Ectodermal cell (in vitro differentiated cells): Measurements from ENCODE around the gene FPR1.

Experiments
- H3K27ac ChIP-seq: 2 replicates; pipeline ENCODE4 v1.7.0; 2013; ENCODE audit warnings: mild to moderate bottlenecking, low read depth, low read length; ENCODE audit not compliant: insufficient read depth, poor library complexity, severe bottlenecking
- H3K27me3 ChIP-seq: 2 replicates; pipeline ENCODE4 v1.7.0; 2013; ENCODE audit warnings: mild to moderate bottlenecking, low read length; ENCODE audit not compliant: insufficient read depth, control insufficient read depth, poor library complexity, severe bottlenecking
- H3K36me3 ChIP-seq: one replicate; pipeline ENCODE4 v1.7.0; 2013; ENCODE audit warnings: low read length; ENCODE audit not compliant: control insufficient read depth, insufficient read depth
- H3K4me1 ChIP-seq: one replicate; pipeline ENCODE4 v1.7.0; 2013; ENCODE audit warnings: low read length; ENCODE audit not compliant: control insufficient read depth, insufficient read depth
- H3K4me3 ChIP-seq: 2 replicates; pipeline ENCODE4 v1.7.0; 2013; ENCODE audit warnings: low read depth, low read length, control low read depth; ENCODE audit not compliant: insufficient read depth
- H3K9me3 ChIP-seq: 2 replicates; pipeline ENCODE4 v1.7.0; 2013; ENCODE audit warnings: mild to moderate bottlenecking, low read length, moderate library complexity; ENCODE audit not compliant: control insufficient read depth
- WGBS, 2 experiments: methylation state at CpG; one replicate each; pipeline ENCODE4 v1.1.7; 2013; ENCODE audit warnings: missing lambda C conversion rate in 2 of 2; 5-methylcytosine and 5-hydroxymethylcytosine counted together

Gene FPR1

GRCh38 chr19:51721905-51722304, 29.8 kb downstream of the FPR1 start:
- Histone ChIP-seq H3K36me3 (no peaks in the 10 kb centered on the region), H3K27ac (no peak overlapping the region), H3K4me1 (peaks cover 10% of the 10 kb centered on the region), H3K27me3 (peaks cover 61% of the 10 kb centered on the region), H3K9me3 (no peaks in the 10 kb centered on the region), H3K4me3 (no peak overlapping the region)
- WGBS, 2 experiments: 81 to 82% methylated on average over 4 to 5 of the region's 7 CpGs

DNA sequence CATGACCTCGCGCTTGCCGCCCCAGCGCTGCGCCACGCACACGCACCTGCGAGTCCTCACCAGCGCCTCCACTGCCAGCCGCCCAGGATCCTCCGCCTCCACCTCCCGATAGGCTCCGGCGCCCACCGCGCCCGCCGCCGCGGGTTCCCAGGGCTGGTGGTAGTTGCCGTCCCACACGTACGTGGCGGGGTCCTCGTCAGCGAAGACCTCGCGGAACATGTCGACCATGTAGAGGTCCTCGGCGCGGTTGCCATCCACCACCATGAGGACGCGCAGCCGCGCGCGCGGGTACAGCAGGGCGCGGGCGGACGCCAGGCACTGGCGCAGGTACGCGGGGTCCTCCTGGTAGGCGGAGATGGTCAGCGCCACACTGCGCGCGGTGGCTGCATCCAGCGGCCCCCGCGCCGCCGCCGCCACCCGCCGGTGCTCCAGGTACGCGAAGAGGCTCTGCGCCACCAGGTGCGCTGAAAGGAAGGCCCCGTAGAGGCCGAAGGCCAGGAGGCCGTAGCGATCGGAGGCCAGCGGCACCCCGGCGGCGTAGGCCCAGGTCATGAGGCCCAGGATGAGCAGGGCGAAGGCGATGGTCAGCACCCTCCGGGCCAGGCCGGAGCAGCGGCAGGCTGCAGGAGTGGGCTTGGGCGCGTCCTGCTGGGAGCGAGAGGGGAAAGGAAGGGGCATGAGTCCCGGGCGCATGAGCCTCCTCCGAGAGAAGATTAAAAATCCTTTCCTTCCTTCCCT, 32.3 kb downstream of the FPR1 start:
- WGBS, 2 experiments: 2 to 3% methylated on average over 83 of the region's 83 CpGs
- H3K4me1 ChIP-seq: peaks cover 4% of the 10 kb centered on the region
- H3K36me3 ChIP-seq: no peaks in the 10 kb centered on the region
- H3K27me3 ChIP-seq: peaks cover 68% of the 10 kb centered on the region
- H3K9me3 ChIP-seq: no peaks in the 10 kb centered on the region
- no peak overlapping the region for H3K27ac ChIP-seq
- H3K4me3 ChIP-seq: peak overlapping the region; percentile 35

DNA sequence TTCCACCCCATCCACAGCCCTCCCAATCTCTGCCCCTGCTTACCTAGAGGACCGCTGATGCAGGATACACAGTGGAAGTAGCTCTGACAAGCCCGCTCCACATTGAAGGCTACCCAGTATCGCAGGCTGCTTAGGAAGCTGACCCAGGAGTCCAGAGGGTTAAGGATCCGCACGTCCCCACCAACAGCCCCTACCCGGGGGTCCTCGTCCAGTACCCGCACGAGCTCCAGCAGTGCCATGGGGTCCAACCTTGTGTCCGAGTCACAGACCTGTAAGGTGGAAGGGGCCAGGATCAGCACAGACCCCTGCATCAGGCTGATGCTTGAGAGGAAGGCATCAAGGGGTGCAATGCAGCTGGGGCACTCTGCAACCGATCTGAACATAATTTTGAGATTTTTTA, 34.8 kb downstream of the FPR1 start:
- Histone ChIP-seq H3K27ac (no peak overlapping the region), H3K27me3 (peaks cover 57% of the 10 kb centered on the region), H3K36me3 (no peaks in the 10 kb centered on the region), H3K9me3 (no peaks in the 10 kb centered on the region), H3K4me1 (peaks cover 4% of the 10 kb centered on the region), H3K4me3 (no peak overlapping the region)
- WGBS, 2 experiments: 85 to 86% methylated on average over 11 of the region's 11 CpGs

DNA sequence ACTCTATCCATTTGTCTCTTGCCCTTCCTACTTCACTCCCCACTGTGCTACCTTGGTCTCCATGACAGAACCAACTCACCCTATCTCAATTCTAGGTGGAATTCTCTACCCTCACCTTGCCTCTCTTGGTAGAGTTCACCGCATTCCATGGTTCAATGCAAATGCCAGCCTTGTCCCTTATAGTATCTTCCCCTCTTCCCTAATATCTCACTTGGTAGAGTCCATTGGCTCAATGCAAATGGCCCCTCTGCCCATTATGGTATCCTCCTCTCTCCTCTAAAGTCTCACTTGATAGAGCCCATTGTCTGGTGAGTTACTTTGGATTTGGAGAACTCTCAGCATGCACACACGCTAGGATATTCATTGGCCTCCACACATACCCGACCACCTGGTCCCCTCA, 35.8 kb downstream of the FPR1 start:
- Histone ChIP-seq H3K4me1 (peaks cover 4% of the 10 kb centered on the region), H3K36me3 (no peaks in the 10 kb centered on the region), H3K27ac (no peak overlapping the region), H3K4me3 (no peak overlapping the region), H3K9me3 (no peaks in the 10 kb centered on the region), H3K27me3 (peaks cover 47% of the 10 kb centered on the region)
- 78 to 81% methylated on average over 3 of the region's 3 CpGs for WGBS, 2 experiments

DNA sequence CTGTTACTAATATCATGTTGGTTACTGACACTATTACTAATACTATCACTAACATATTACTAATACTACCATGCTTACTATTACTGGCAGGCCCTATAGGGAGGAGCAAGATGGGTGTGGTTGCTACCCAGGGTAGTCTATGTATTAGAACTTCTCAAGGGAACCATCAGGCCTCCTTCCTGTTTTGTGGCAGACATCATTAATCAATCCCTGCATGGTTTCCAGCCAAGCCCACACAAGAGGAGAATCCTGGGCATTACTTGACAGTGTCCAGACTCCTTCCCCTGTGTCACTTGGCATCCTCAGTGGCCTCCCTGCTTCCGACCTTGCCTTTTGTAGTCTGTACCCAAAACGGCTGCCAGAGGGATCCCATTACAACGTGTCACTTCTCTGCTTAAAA, 36.8 kb downstream of the FPR1 start:
- Histone ChIP-seq H3K27me3 (peaks cover 40% of the 10 kb centered on the region), H3K27ac (no peak overlapping the region), H3K4me3 (no peak overlapping the region), H3K4me1 (peaks cover 4% of the 10 kb centered on the region), H3K9me3 (no peaks in the 10 kb centered on the region), H3K36me3 (no peaks in the 10 kb centered on the region)
- 72 to 73% methylated on average over 3 of the region's 3 CpGs for WGBS, 2 experiments

DNA sequence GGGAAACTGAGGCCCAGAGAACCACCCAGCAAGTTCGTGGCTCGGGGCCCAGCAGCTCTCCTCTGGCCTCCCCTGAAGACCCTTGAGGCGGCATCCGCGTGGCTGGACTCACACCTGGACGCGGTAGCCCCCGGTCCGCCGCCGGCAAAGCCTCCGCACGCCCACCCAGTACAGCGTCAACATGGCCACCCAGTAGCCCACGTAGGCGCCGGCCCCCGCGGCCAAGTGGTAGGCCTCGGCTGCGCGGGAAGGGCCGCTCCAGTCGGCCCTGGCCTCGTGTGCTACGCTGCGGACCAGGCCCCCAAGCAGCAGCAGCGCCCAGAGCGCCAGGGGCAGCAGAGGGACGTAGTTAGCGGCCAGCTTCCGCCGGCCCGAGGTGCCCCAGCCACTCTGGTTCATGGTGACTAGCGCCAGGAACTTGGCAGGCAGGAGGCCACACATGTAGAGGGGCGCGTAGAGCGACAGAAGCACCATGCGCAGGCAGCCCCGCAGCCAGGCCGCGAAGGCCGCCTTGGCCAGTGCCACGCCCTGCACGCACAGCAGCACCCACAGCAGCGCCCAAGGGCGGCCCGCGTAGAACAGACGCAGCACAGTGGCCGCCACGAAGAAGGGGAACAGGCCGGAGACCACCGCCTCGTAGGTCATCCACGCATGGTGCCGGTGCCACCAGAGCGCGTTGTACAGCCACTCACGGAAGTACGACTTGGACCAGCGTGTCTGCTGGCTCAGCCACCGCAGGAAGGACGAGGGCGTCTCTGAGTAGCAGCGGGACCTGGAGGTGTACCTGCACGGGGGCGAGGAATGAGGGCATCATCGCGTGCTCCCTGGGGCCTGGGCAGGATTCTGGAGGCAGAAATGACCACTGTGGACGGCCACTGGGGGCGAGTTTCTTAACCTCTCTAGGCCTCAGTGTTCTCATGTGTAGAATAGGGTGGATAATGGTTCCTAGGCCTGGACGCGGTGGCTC, 38.1 kb downstream of the FPR1 start:
- Histone ChIP-seq H3K27me3 (peaks cover 27% of the 10 kb centered on the region), H3K4me3 (no peak overlapping the region), H3K36me3 (no peaks in the 10 kb centered on the region), H3K4me1 (no peaks in the 10 kb centered on the region), H3K9me3 (no peaks in the 10 kb centered on the region), H3K27ac (no peak overlapping the region)
- 93 to 95% methylated on average over 74 of the region's 74 CpGs for WGBS, 2 experiments

DNA sequence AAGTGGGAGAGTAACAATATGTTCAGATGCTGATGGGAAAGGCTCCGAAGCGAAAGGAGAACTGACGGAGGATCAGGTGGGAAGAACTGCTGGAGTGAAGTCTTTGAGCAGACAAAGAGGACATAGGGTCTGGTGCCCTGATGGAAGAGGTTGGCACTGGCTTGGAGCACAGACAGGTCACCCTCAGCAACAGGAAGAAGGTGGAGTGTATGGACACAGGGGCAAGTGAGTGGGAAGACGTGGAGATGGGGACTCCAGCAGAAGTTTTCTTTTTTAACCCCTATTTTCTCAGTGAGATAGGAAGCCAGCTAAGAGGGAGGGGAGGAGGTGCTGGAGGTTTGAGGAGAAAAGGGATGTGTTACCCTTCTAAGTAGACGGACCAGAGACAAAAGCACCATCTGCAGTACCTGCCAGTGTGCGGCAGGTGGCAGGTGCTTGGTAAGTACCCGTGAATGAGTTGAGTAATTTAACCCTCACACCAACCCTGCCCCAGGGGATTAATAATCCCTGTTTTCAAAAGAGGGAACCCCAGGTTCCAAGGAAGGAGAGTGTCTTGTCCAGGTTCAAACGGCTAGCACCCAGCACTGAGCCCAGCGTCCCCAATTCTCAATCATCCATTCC, 39.1 kb downstream of the FPR1 start:
- Histone ChIP-seq H3K27ac (no peak overlapping the region), H3K36me3 (no peaks in the 10 kb centered on the region), H3K4me1 (no peaks in the 10 kb centered on the region), H3K9me3 (no peaks in the 10 kb centered on the region), H3K27me3 (peaks cover 17% of the 10 kb centered on the region), H3K4me3 (no peak overlapping the region)
- 38% methylated on average over 8 to 9 of the region's 9 CpGs for WGBS, 2 experiments

DNA sequence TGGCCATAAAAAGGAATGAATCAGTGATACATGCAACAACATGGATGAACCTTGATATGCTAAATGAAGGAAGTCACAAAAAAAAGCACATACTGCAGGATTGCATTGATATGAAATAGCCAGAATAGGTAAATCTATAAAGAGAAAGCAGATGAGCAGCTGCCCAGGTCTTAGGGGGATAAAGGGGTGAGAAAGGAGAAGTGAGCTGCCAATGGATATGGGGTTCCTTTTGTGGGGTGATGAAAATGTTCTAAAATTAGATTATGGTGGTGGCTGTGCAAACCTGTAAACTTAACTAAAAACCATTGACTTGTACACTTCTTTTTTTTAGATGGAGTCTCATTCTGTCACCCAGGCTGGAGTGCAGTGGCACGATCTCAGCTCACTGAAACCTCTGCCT, 40.0 kb downstream of the FPR1 start:
- no peaks in the 10 kb centered on the region for H3K9me3 ChIP-seq
- H3K27ac ChIP-seq: no peak overlapping the region
- H3K36me3 ChIP-seq: no peaks in the 10 kb centered on the region
- WGBS, 2 experiments: 79 to 89% methylated on average over 1 of the region's 1 CpG
- H3K4me3 ChIP-seq: no peak overlapping the region
- peaks cover 8% of the 10 kb centered on the region for H3K27me3 ChIP-seq
- no peaks in the 10 kb centered on the region for H3K4me1 ChIP-seq

DNA sequence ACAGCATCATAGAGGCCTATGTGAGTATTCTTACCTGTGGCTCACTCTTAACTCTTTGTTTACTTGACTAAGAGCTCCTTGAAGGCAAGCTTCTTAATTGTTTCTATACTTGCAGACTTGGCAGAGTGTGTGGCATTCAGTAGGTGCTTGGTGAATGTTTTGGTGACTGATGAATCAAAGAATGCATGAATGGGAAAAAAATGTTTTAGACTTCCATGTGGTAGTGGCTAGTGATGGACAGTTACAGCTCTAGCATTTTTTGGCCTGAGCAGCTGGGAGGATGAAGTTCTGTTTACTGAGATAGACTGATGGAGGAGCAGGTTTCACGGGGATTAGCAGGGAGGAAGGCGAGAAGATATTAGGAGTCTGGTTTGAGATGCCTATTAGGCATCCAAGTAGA, 41.5 kb downstream of the FPR1 start:
- Histone ChIP-seq H3K27ac (no peak overlapping the region), H3K9me3 (no peaks in the 10 kb centered on the region), H3K4me3 (no peak overlapping the region), H3K36me3 (no peaks in the 10 kb centered on the region), H3K4me1 (no peaks in the 10 kb centered on the region), H3K27me3 (peaks cover 3% of the 10 kb centered on the region)
- WGBS, 2 experiments: 88 to 89% methylated on average over 2 of the region's 2 CpGs

DNA sequence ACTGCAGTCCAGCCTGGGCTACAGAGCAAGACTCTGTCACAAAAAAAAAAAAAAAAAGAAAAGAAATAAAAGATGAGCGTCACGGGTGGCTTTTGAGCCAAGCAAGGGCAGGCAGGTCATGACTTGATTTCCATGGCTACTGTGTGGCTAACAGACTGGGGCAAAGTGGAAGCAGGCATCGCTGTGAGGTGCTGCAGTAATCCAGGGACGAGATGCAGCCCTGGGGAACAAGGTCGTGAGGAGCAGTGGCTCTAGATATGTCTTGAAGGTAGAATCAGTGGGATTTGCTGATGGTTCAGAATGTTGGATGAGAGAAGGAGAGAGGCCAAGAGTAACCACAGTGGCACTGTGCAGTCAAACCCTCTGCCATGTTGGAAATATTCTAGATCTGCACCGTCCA, 42.1 kb downstream of the FPR1 start:
- no peaks in the 10 kb centered on the region for H3K4me1 ChIP-seq
- H3K27me3 ChIP-seq: peaks cover 3% of the 10 kb centered on the region
- H3K36me3 ChIP-seq: no peaks in the 10 kb centered on the region
- 87 to 88% methylated on average over 6 of the region's 6 CpGs for WGBS, 2 experiments
- no peak overlapping the region for H3K27ac ChIP-seq
- H3K4me3 ChIP-seq: no peak overlapping the region
- no peaks in the 10 kb centered on the region for H3K9me3 ChIP-seq
